Mesothelial cell of epicardium (in vitro differentiated cells): ENCODE data around the gene PIM2. TPM values are rescaled to one million over a fixed set of nuclear protein-coding genes. Genes with fewer than 3 reads are reported as not detected.
A peak's percentile ranks its signal among the peaks of the same experiment; 100 is the strongest.

Experiments used
- DNase-seq, 2 experiments: peaks; one replicate each; pipeline ENCODE4 v3.0.0; 2021; ENCODE audit warnings: low spot score in 2 of 2; ENCODE audit not compliant: unreplicated experiment in 2 of 2
- H3K27ac Mint-ChIP-seq: 2 replicates; pipeline ENCODE4 v1.8.0; 2021; ENCODE audit warnings: mixed read lengths
- H3K27me3 Mint-ChIP-seq: 2 replicates; pipeline ENCODE4 v1.8.0; 2021; ENCODE audit warnings: low read depth, mixed read lengths
- H3K36me3 Mint-ChIP-seq: 2 replicates; pipeline ENCODE4 v1.8.0; 2021; ENCODE audit warnings: mixed read lengths
- H3K4me1 Mint-ChIP-seq: 2 replicates; pipeline ENCODE4 v1.8.0; 2021; ENCODE audit warnings: mixed read lengths
- H3K4me3 Mint-ChIP-seq: 2 replicates; pipeline ENCODE4 v1.8.0; 2021; ENCODE audit warnings: mild to moderate bottlenecking, moderate library complexity, mixed read lengths
- H3K9me3 Mint-ChIP-seq: 2 replicates; pipeline ENCODE4 v1.8.0; 2021; ENCODE audit warnings: mixed read lengths
- CTCF ChIP-seq: fragments of 200-600 bp; sonication (generic); IDR thresholded peaks from one replicate; pipeline ENCODE4 v1.5.0; 2021; ENCODE audit warnings: antibody characterized with exemption; ENCODE audit not compliant: unreplicated experiment
- total RNA-seq: library from RNA; stranded (reverse); gene quantifications from 3 replicates; pipeline ENCODE4 v1.2.1, GENCODE V29; 2021

The PIM2 gene
- total RNA-seq, 1 donor from 2014 or later, result 10.3 TPM

DNA sequence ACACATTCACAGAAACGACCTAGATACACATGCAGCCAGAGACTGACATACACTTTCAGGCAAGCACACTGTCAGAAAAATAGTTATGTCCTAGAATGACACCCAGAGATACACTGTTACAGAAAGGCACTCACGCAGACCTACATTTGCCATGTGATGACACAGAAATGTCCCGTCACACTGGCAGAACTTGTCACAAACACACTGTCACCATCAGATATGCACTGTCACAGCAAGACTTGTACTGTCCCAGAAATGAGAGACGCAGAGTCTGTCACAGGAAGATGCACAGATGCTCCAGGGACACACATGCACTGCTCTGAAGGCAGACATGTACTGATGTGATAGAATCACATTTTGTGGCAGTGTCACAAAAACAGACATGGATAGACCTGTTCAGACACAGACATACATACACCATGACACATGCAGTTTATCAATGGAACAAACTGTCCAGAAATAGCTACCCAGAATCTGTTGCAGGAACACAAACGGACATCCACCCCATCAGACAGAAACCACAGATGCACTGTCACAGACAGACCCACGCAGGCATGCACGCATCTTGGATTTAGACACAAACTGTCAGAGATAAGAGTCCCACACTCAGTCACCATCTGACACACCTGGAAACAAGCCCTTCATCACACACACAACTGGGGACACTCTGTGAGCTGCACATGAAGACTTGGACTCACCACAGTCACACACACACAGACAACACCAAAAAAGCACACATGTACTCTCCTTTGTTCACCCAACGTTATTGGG lies 1.3 kb upstream of the PIM2 start:
- no peak for DNase-seq
- H3K9me3 Mint-ChIP-seq, result peaks cover 6% of the 10 kb centered on the region
- peak overlapping the region; percentile 73 for H3K4me3 Mint-ChIP-seq
- TF ChIP-seq CTCF, result no peak
- H3K27me3 Mint-ChIP-seq, result no peaks in the 10 kb centered on the region
- H3K36me3 Mint-ChIP-seq, result peaks cover 7% of the 10 kb centered on the region
- peak overlapping the region; percentile 91 for H3K27ac Mint-ChIP-seq
- H3K4me1 Mint-ChIP-seq, result peaks cover 22% of the 10 kb centered on the region

- H3K4me1 Mint-ChIP-seq, result peaks cover 22% of the 10 kb centered on the region
- peak overlapping the region; percentile 73 for H3K4me3 Mint-ChIP-seq
- TF ChIP-seq CTCF, result no peak
- DNase-seq, result no peak
- peaks cover 4% of the 10 kb centered on the region for H3K9me3 Mint-ChIP-seq
- no peaks in the 10 kb centered on the region for H3K27me3 Mint-ChIP-seq
- H3K27ac Mint-ChIP-seq, result peak overlapping the region; percentile 91
- H3K36me3 Mint-ChIP-seq, result peaks cover 5% of the 10 kb centered on the region
These were observed 577 bp upstream of the PIM2 start for GRCh38 chrX:48919360-48919841.

- H3K4me3 Mint-ChIP-seq, result peak overlapping the region; percentile 73
- peaks cover 22% of the 10 kb centered on the region for H3K4me1 Mint-ChIP-seq
- H3K27me3 Mint-ChIP-seq, result no peaks in the 10 kb centered on the region
- DNase-seq, result no peak
- H3K27ac Mint-ChIP-seq, result peak overlapping the region; percentile 82
- peaks cover 4% of the 10 kb centered on the region for H3K36me3 Mint-ChIP-seq
- TF ChIP-seq CTCF, result no peak
- H3K9me3 Mint-ChIP-seq, result no peaks in the 10 kb centered on the region
These were observed 552 bp downstream of the PIM2 start for GRCh38 chrX:48918301-48918642.

GRCh38 chrX:48917139-48918001 lies 1.5 kb downstream of the PIM2 start:
- no peaks in the 10 kb centered on the region for H3K9me3 Mint-ChIP-seq

More at GRCh38 chrX:48917139-48918001, 1.5 kb downstream of the PIM2 start:
- TF ChIP-seq CTCF, result peak; percentile 91
- Mint-ChIP-seq H3K4me3 (peak overlapping the region; percentile 73), H3K27me3 (no peaks in the 10 kb centered on the region), H3K36me3 (peaks cover 4% of the 10 kb centered on the region), H3K27ac (peak overlapping the region; percentile 88), H3K4me1 (peaks cover 24% of the 10 kb centered on the region)
- DNase-seq, result peak; percentile 72 to 93
